ENCODE results near the gene UBE2D2.
A peak's percentile ranks its signal among the peaks of the same experiment; 100 is the strongest.
"Not testable (repeated sequence)": the region's sequence is repeated elsewhere in the genome, so short reads cannot be mapped to it uniquely, and the experiment has no call there.

The UBE2D2 gene

DNA sequence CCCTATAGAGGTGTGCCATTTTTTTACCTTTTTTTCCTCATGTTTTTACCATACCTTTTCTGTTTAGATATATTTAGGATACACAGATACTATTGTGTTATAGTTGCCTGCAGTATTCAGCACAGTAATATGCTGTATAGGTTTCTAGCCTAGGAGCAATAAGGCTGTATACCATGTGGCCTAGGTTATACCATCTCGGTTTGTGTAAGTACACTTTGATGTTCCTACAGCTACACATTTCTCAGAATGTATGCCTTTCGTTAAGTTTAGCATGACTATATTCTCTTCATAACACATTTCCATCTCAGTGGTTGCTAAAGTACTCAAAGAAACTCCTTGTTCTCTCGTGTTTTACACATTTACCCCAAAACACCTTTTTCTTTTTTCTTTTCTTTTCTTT is 23.0 kb downstream of the UBE2D2 start:
- no peak for DNase-seq (ENCODE audit: low read depth in 3 of 3)

DNA sequence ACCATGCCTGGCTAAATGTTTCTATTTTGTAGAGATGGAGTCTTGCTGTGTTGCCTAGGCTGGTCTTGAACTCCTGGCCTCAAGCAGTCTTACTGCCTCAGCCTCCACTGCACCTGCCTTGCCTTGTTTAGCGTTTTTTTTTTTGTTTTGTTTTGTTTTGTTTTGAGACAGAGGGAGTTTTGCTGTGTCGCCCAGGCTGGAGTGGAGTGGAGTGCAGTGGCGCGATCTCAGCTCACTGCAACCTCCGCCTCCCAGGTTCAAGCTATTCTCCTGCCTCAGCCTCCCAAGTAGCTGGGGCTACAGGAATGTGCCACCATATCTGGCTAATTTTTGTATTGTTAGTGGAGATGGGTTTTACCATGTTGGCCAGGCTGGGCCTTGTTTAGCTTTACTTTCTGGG is 27.0 kb downstream of the UBE2D2 start:
- not testable (repeated sequence) for DNase-seq (ENCODE audit: low read depth in 3 of 3)

DNA sequence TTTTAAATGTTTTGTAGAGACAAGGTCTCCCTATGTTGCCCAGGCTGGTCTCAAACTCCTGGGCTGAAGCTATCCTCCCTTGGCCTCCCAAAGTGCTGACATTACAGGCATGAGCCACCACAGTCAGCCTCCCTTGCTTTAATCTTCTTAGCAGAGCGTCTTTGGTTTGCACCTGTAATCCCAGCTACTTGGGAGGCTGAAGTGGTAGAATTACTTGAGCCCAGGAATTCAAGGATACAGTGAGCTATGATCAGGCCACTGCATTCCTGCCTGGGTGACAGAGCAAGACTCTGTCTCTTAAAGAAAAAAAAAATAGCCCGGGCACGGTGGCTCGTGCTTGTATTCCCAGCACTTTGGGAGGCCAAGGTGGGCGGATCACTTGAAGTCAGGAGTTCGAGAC is 27.8 kb downstream of the UBE2D2 start:
- DNase-seq (ENCODE audit: low read depth in 3 of 3), result no peak

DNA sequence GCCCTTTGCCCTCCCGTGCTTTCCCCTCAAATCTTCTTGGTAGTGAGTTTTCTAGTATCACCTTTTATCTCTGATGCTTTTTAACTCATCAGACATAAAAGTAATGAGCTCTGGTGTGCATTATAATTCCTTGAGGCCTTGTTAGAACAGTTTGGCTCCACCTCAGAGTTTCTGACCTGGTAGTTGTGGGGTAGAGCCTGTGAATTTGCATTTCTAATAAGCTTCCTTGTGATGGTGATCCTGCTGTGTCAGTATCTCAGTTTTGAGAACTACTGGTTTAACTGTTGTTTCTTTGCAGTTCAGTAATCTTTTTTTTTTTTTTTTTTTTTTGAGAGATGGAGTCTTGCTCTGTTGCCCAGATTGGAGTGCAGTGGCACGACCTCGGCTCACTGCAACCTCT is 31.1 kb downstream of the UBE2D2 start:
- DNase-seq (ENCODE audit: low read depth in 3 of 3), result no peak

DNA sequence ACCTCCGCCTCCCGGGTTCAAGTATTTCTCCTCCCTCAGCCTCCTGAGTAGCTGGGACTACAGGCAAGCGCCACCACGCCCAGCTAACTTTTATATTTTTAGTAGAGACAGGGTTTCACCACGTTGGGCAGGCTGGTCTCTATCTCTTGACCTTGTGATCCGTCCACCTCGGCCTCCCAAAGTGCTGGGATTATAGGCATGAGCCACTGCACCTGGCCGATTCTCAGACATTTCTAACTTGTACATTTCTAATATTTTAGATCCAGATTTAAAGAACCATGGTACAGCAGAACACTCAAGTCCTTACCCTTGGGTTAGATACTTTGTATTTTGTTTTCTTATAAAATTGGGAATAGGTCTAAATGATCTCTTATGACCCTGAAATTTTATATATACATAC is 31.9 kb downstream of the UBE2D2 start:
- DNase-seq (ENCODE audit: low read depth in 3 of 3), result not testable (repeated sequence)

DNA sequence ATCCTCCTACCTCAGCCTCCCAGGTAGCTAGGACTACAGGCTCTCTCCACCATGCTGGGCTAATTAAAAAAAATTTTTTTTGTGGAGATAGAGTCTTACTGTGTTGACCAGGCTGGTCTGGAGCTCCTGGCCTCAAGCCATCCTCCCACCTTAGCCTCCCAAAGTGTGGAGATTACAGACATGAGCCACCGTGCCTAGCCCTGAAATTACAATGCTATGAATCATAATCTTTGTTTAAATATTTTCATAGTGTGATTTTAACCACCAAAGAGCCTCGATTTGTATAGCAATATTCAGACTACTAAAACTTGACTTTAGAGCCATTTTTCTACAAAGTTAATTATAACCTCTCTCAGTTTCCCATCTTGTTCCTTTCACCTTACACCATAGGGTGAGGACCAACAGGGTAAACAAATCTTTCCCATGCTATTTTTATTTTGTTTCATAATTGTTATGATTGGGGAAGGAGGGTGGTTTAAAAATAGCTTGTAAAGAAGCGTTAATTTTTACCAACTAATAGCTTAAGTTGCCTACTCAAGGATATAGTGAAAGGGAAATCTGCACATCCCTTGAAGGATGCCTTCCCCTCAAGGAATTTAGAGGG is 32.7 kb downstream of the UBE2D2 start:
- DNase-seq (ENCODE audit: low read depth in 3 of 3), result no peak

DNA sequence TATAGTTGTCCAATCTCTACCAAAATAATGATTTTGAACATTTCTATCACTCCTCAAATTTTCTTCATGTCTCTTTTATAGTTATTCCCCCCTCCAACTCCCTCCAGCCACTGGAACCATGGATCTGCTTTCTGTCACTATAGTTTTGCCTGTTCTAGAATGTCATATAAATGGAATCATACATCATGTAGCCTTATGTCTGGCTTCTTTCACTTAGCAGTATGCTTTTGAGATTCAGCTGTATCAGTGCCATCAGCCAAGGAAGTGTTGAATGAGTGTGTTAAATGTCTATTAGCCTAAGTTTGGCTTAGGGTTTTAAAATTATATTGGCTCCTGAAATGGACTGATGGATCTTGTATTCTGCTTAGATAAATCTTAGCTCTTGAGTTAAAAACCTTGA is 36.0 kb downstream of the UBE2D2 start:
- DNase-seq (ENCODE audit: low read depth in 3 of 3), result no peak

DNA sequence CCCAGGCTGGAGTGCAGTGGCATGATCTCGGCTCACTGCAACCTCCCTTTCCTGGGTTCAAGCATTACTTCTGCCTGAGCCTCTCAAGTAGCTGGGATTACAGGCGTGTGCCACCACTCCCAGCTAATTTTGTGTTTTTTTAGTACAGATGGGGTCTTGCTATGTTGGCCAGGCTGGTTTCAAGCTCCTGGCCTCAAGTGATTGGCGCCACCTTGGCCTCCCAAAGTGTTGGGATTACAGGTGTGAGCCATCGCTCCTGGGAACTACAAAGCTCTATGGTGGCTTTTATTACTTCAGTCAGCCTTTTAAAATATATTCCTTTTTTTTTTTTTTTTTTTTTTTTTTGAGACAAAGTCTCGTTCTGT is 37.4 kb downstream of the UBE2D2 start:
- not testable (repeated sequence) for DNase-seq (ENCODE audit: low read depth in 3 of 3)

DNA sequence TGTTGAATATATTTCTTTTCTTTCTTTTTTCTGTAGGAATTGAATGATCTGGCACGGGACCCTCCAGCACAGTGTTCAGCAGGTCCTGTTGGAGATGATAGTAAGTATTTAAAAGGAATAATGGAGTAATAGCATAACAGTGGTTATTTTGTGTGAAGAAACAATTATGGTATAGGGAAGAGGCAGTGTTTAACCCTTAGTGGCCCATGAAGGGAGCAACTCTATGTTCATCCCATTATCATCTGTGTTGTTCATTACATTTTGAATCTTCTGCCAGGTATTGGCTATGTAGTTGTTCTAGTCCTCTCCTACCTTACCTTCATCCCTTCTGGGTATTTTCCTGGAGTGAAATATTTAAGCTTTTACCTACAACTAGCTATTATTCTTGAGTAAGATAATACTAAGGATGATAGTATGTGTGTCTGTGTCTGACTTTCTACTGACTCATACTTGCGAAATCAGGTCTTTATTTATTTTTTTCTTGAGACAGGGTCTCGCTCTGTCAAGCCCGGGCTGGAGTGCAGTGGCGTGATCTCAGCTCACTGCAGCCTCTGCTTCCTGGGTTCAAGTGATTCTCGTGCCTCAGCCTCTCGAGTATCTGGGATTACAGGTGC is 39.3 kb downstream of the UBE2D2 start:
- no peak for DNase-seq (ENCODE audit: low read depth in 3 of 3)

DNA sequence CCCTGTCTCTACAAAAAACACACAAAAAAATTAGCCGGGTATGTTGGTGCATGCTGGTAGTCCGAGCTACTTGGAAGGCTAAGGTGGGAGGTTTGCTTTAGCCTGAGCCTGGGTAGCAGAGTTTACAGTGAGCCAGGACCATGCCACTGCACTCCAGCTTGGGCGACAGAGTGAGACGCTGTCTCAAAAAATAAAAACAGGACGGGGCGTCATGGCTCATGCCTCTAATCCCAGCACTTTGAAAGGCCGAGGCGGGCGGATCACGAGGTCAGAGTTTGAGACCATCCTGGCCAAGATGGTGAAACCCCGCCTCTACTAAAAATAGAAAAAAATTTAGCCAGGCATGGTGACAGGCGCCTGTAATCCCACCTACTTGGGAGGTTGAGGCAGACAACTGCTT is 40.3 kb downstream of the UBE2D2 start:
- no peak for DNase-seq (ENCODE audit: low read depth in 3 of 3)

DNA sequence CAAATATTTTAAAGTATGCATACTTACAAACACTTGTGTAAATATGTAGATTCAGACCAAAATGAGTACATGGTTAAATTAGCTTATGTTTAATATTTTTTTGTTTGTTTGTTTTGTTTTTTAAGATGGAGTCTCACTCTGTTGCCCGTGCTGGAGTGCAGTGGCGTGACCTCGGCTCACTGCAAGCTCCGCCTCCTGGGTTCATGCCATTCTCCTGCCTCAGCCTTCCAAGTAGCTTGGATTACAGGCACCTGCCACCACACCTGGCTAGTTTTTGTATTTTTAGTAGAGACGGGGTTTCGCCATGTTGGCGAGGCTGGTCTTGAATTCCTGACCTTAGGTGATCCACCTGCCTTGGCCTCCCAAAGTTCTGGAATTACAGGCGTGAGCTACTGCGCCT is 40.8 kb downstream of the UBE2D2 start:
- not testable (repeated sequence) for DNase-seq (ENCODE audit: low read depth in 3 of 3)

DNA sequence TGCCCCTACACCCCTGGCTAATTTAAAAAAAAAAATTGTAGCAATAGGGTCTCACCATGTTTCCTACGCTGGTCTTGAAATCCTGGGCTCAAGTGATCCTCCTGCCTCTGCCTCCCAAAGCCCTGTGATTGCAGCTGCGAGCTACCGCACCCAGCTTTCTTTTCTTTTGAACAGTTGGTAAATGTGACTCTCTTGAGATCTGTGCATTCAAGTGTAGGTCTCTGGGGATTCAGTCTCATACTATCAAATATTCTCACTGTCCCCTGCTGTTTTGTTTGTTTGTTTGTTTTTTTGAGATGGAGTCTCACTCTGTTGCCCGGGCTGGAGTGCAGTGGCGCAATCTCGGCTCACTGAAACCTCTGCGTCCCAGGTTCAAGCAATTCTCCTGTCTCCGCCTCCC is 44.7 kb downstream of the UBE2D2 start:
- DNase-seq (ENCODE audit: low read depth in 3 of 3), result no peak

DNA sequence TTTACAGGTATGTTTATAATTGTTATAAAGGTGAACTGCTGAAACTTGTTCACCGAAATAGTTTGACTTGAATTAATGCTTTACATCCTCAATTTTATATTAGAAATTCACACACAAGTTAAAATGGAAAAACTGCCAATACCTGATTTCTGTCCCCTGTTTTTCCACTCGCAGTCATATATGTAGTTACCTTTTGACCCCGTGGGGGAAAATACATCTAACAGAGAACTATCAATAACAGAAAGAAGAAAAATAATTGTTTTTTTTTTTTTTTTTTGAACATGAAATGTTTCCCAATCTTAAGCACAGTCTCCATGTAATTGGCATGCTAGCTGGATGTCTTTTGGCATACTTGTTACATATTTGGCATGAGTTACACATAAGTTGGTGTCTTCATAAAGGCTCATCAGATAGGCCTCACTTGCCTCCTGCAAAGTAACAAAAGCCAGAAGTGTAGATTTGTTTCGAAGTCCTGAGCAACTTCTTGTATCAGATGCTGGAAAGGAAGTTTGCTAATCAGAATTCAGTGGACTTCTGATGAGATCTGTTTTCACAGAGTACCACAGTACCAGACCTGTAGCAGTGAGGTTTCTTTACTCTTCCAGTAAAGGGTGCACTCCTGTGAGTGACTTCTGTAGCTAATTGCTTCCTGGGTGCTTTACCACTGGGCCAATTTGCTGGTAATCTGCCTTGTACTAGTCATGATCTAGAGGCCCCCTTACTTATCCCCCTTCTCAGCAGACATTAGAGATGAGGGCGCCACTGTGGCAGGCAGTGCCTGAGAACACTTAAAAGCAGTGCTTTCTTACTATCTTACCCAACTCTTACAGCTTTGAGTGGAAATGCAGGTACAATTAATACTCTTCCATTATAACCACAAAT is 50.8 kb downstream of the UBE2D2 start:
- no peak for DNase-seq (ENCODE audit: low read depth in 3 of 3)

DNA sequence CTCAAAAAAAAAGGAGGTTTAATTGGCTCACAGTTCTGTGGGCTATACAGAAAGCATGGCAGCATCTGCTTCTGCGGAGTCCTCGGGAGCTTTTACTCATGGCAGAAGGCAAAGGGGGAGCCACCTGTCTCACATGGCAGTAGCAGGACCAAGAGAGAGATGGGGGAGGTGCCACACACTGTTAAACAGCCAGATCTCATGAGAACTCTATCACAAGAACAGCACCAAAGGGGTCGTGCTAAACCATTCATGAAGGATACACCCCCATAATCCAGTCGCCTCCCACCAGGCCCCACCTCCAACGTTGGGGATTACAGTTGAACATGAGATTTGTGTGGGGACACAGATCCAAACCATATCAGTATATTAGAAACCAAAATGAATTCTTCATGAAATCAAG is 58.7 kb downstream of the UBE2D2 start:
- no peak for DNase-seq (ENCODE audit: low read depth in 3 of 3)

DNA sequence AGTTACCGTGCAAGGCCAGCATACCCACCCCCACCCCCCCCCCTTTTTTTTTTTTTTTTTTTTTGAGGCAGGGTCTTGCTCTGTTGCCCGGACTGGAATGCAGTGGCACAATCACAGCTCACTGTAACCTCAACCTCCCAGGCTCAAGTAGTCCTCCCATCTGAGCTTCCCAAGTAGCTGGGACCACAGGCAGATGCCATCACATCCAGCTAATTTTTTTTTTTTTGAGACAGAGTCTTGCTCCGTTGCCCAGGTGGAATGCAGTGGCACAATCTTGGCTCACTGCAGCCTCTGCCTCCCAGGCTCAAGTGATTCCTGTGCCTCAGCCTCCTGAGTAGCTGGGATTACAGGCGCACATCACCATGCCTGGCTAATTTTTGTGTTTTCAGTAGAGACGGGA is 64.3 kb downstream of the UBE2D2 start:
- not testable (repeated sequence) for DNase-seq (ENCODE audit: low read depth in 3 of 3)

DNA sequence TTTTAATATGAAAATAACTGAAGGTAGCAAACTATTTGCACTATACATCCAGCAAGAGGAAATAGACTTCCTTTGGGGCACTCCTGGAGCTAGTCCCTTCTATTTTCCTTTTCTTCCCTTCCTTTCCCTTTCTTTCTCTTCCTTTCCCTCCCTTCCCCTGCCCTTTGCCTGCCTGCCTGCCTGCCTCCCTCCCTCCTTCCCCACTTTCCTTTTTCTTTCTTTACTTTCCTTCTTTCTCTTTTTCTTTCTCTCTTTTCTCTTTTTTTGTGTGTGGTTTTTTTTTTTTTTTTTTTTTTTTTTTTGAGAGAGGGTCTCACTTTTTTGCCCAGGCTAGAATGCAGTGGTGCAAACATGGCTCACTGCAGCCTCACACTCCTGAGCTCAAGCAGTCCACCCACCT is 69.7 kb downstream of the UBE2D2 start:
- DNase-seq (ENCODE audit: low read depth in 3 of 3), result no peak

DNA sequence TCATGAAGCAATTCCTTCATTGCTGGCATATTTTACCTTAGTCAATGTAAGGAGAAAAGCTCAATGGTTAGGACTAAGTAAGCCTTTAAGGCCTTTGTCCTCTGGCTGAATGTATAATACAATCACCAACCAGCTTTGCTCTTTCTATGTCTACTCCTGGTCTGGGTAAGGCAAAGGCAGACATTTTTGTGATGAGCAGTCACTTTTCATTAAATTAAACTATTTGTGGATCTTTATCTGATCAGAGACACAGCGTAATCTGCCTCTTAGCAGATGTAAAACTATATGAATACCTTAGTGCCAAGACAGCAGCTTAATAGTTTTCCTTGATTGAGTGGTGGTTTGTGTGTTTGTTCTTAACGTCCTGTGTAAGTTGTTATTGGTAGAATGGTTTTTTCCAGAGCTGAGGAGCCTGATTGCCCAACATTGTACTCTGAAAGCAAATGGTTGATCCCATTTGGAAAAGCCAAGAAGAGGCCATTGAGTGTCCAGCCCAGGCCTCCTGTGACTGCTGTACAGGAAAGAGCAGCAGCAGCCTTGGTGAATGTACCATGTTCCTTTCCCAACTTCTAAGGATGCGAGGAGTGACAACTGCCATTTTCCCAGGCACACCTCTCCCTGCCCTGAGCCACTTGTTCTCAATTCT is 70.5 kb downstream of the UBE2D2 start:
- no peak for DNase-seq (ENCODE audit: low read depth in 3 of 3)

DNA sequence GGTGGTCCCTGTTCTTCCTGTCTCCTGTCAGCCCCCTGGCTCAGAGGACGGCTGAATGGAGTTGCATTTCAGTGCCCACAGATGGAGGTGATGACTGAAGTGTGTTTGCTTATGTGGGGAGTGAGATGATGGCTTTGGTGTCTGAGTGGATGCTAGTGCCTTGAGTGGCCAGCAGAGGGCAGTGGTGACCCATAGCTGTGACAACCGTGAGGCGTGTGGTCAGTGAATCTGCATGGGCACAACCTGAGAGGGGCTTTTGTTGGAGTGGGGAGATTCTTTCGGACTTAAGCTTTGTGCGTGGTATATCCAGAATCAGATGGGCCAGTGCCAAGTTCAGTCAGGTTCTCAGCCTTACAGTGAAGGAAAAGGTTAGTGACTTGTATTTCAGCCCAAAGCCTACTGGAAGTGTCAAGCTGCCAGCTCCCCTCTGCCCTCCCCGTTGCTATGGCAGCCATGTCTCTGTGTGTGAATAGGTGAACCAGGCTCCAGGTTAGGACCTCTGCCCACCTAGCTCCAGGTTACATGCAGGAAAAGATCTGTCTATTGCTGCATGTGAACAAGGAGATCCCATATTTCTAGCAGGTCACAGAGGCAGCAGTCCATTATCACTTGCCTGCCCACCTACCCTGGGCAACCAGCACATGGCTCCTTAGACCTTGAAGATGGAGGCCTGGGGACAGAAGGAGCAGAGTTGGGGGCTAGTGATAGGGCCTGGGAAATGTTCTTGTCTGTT is 72.3 kb downstream of the UBE2D2 start:
- DNase-seq (ENCODE audit: low read depth in 3 of 3), result peak in 2 of 3 donors; percentile 39 to 58

DNA sequence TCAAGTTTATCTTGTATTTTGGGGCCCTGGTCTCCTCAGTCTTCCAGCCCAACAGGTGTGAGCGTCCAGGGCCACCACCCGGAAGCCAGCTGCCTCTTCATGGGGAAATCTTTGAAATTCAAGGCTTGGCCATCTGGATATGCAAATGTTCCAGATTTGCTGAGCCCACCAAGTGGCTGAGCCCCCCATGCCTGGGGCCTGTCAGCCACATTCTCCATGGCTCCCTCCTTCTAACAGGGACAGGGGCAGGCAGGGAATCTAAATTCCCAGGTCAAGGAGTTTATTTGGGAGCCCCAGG is 72.8 kb downstream of the UBE2D2 start:
- DNase-seq (ENCODE audit: low read depth in 3 of 3), result no peak

DNA sequence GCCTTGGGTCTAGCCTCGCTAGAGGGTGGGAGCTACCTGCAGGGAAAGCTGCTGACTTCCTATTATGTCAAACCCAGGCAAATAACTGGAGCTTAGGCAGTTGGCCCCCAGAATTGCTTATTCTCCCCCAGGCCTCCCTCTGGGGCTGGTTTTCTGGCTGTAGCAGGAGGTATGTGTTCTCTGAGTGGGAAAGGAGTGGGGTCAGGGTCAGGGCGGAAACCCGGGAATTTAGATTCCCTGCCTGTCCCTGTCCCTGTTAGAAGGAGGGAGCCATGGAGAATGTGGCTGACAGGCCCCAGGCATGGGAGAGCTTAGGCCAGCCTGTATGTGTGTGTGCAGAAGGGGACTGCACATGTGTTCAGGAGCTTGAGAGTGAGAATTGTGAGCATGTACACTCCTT is 73.4 kb downstream of the UBE2D2 start:
- DNase-seq (ENCODE audit: low read depth in 3 of 3), result no peak

DNA sequence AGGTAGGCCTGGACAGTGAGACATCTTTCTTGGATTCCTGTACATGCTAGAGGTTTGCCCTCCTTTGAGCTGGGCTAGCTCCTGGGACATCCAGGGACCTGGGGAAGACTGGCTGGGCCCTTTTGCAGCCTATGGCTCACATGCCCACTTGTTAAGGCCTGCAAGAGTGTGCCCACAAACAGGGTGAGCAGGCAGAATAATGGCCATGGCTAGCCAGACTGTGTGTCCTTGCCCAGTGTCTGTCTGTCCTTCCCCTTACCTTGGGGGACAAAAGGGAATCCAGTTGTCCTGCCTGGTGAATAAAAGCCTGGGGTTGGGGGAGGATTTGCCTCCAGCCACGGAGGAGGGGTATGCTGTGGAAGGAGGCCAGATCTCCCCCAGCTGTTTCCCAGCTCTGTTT is 74.1 kb downstream of the UBE2D2 start:
- no peak for DNase-seq (ENCODE audit: low read depth in 3 of 3)

DNA sequence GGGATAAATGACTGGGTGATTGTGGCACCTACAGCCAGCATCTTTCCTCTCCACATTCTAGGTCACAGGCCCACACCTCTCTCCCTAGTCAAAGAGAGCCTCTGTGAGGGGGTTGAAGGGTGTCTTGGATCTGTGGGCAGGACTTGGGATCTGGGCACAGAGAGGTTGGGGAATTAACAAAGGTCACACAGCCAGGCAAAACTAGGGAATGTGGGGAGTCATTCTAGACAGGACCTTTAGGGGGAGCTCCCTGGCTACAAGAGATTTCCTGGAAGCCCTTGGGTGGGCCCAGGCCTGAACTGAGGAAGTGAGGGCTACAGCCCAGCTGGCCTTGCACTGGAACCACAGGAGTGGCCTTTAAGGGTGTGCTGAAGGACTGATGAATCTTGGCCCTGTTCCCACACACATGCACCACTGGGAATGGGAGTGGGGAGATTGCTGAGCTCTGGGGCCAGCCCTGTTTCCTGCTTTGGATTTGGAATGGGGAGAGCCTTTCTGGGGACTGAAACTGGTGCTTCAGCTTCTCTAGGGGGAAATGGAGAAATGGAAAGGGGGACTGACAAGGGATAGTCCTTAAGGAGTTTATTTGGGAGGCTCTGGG is 74.6 kb downstream of the UBE2D2 start:
- DNase-seq (ENCODE audit: low read depth in 3 of 3), result no peak

Data from stimulated activated CD4-positive, alpha-beta T cell treated with anti-CD3 and anti-CD28 coated beads, TNF-alpha, amount 100 ng/mL, for 48 hours (primary cell).